GM12872 (cell line): ENCODE results near the gene CIB2.

Experiments used
- TF ChIP-seq, protein P1 (sequence below): IDR thresholded peaks from 3 replicates; pipeline ENCODE4 v1.5.1; 2011; ENCODE audit warnings: low read depth, mild to moderate bottlenecking, low read length, moderate library complexity; ENCODE audit not compliant: insufficient read depth

CIB2 gene

GRCh38 chr15:78073046-78073787 is 58.0 kb downstream of the CIB2 start:
- TF ChIP-seq, protein P1, sequence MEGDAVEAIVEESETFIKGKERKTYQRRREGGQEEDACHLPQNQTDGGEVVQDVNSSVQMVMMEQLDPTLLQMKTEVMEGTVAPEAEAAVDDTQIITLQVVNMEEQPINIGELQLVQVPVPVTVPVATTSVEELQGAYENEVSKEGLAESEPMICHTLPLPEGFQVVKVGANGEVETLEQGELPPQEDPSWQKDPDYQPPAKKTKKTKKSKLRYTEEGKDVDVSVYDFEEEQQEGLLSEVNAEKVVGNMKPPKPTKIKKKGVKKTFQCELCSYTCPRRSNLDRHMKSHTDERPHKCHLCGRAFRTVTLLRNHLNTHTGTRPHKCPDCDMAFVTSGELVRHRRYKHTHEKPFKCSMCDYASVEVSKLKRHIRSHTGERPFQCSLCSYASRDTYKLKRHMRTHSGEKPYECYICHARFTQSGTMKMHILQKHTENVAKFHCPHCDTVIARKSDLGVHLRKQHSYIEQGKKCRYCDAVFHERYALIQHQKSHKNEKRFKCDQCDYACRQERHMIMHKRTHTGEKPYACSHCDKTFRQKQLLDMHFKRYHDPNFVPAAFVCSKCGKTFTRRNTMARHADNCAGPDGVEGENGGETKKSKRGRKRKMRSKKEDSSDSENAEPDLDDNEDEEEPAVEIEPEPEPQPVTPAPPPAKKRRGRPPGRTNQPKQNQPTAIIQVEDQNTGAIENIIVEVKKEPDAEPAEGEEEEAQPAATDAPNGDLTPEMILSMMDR, result no peak

GRCh38 chr15:78072080-78072892 is 59.0 kb downstream of the CIB2 start:
- TF ChIP-seq, protein P1, result no peak

DNA sequence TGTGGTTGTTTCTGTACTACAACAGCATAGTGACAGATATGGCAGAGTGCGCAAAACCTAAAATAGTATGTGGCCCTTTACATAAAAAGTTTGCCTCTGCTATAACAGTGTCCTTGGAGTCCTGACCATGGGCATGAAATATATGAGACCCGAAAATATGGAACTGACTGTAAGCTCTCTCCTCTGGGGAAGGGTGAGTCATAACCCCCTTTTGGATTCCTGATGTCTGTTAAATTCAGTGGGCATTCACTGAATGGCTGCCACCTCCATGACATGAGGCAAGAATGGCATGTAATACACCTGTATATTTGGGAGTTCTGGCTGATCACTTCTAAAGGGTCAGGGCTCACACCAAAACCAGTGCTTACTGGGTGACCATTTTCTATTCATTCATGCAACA is 59.9 kb downstream of the CIB2 start:
- TF ChIP-seq, protein P1, result no peak

GRCh38 chr15:78070049-78070700 is 61.1 kb downstream of the CIB2 start:
- TF ChIP-seq, protein P1, result no peak

DNA sequence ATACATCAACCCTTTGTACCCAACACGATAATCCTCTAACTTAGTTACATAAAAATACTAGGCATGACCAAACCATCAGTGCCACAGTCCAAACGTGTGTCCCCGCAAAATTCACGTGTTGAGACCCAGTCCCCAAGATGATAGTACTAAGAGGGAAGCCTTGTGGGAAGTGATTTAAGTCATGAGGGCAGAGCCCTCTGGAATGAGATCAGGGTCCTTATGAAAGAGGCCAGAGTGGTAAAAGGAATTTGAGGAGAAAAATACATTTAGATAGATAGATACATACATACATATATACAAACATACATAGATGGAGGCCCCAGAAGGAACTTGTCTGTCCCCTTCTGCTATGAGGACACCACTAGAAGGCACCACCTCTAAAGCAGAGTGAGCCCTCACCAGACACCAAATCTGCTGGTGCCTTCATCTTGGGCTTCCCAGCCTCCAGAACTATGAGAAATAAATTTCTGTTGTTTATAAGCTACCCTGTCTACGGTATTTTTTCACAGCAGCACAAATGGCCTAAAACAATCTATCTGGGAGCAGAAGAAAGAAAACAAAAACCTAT is 61.7 kb downstream of the CIB2 start:
- TF ChIP-seq, protein P1, result 0 out of 3 replicates have a peak, but pooled peaks have one; percentile 19

GRCh38 chr15:78069052-78069414 is 62.2 kb downstream of the CIB2 start:
- TF ChIP-seq, protein P1, result peak; percentile 29; the same call in 1 of the 3 replicates
